Endometrium (tissue), 2 donors: ENCODE data around the gene LRRC74A.

ENCODE experiments used
- FAIRE-seq: peaks from 2 replicates; lab custom pipeline; 2012; peaks lifted over from hg19 to GRCh38; lab: Jason Lieb, UNC
- donor health status: control.
- donor health status: control.

Gene LRRC74A

GRCh38 chr14:76810525-76810924 is 15.7 kb upstream of the LRRC74A start:
- FAIRE-seq: no peak

GRCh38 chr14:76810953-76811400 is 15.2 kb upstream of the LRRC74A start:
- no peak for FAIRE-seq

GRCh38 chr14:76811561-76811960 is 14.6 kb upstream of the LRRC74A start:
- no peak for FAIRE-seq

GRCh38 chr14:76812093-76812421 is 14.2 kb upstream of the LRRC74A start:
- no peak for FAIRE-seq

- no peak for FAIRE-seq
These were observed 13.5 kb upstream of the LRRC74A start, which contains the start of gene ANGEL1 for GRCh38 chr14:76812422-76813383. Gene ANGEL1, minus strand, starts transcription at chr14:76812882. Its CDS starts 55 bp downstream, at chr14:76812827.

- FAIRE-seq: no peak
These were observed 11.2 kb upstream of the LRRC74A start for GRCh38 chr14:76814726-76815645.

GRCh38 chr14:76820700-76821099 is 5.5 kb upstream of the LRRC74A start:
- no peak for FAIRE-seq

- FAIRE-seq: no peak
These were observed 1.6 kb downstream of the LRRC74A start for GRCh38 chr14:76827696-76828296.

- no peak for FAIRE-seq
These were observed 2.3 kb downstream of the LRRC74A start for GRCh38 chr14:76828339-76829012.

GRCh38 chr14:76829013-76829365 is 2.8 kb downstream of the LRRC74A start:
- FAIRE-seq: no peak

GRCh38 chr14:76829650-76830421 is 3.6 kb downstream of the LRRC74A start:
- no peak for FAIRE-seq

- no peak for FAIRE-seq
These were observed 4.3 kb downstream of the LRRC74A start for GRCh38 chr14:76830556-76830955.

- no peak for FAIRE-seq
These were observed 6.3 kb downstream of the LRRC74A start for GRCh38 chr14:76832503-76832988.

- FAIRE-seq: no peak
These were observed 6.8 kb downstream of the LRRC74A start for GRCh38 chr14:76833011-76833410.

GRCh38 chr14:76834241-76834661 is 8.0 kb downstream of the LRRC74A start:
- no peak for FAIRE-seq

GRCh38 chr14:76836029-76836630 is 9.9 kb downstream of the LRRC74A start:
- no peak for FAIRE-seq

- no peak for FAIRE-seq
These were observed 11.3 kb downstream of the LRRC74A start for GRCh38 chr14:76837524-76837923.

- FAIRE-seq: no peak
These were observed 16.2 kb downstream of the LRRC74A start for GRCh38 chr14:76842414-76842813.

GRCh38 chr14:76844223-76844622 is 18.0 kb downstream of the LRRC74A start:
- FAIRE-seq: no peak

- no peak for FAIRE-seq
These were observed 20.3 kb downstream of the LRRC74A start for GRCh38 chr14:76846331-76847047.
